Ishikawa (cell line): ENCODE measurements around the gene ARHGAP42.

Source experiments
- CEBPB ChIP-seq: IDR thresholded peaks from 2 replicates; pipeline ENCODE4 v1.6.1; 2012
- CREB1 ChIP-seq: IDR thresholded peaks from 2 replicates; pipeline ENCODE4 v1.6.1; 2012; ENCODE audit warnings: low read depth
- EGR1 ChIP-seq: IDR thresholded peaks from 2 replicates; pipeline ENCODE4 v1.6.1; 2012
- EP300 ChIP-seq: IDR thresholded peaks from 2 replicates; pipeline ENCODE4 v1.6.1; 2012; ENCODE audit warnings: borderline replicate concordance
- RAD21 ChIP-seq: IDR thresholded peaks from 2 replicates; pipeline ENCODE4 v1.6.1; 2012; ENCODE audit warnings: low read depth
- TAF1 ChIP-seq: IDR thresholded peaks from 2 replicates; pipeline ENCODE4 v1.6.1; 2012; ENCODE audit warnings: low read depth, mild to moderate bottlenecking
- TEAD4 ChIP-seq: IDR thresholded peaks from 2 replicates; pipeline ENCODE4 v1.6.1; 2012
- ZBTB7A ChIP-seq: IDR thresholded peaks from 2 replicates; pipeline ENCODE4 v1.6.1; 2012; ENCODE audit warnings: low read depth
- TF ChIP-seq, protein P1 (sequence below): IDR thresholded peaks from 2 replicates; pipeline ENCODE4 v1.6.1; 2012; ENCODE audit warnings: low read depth, mild to moderate bottlenecking
- TF ChIP-seq, protein P2 (sequence below): IDR thresholded peaks from 2 replicates; pipeline ENCODE4 v1.6.1; 2012

GRCh38 chr11:100637706-100638105, 49.4 kb upstream of the ARHGAP42 start:
- TF ChIP-seq, protein P1, sequence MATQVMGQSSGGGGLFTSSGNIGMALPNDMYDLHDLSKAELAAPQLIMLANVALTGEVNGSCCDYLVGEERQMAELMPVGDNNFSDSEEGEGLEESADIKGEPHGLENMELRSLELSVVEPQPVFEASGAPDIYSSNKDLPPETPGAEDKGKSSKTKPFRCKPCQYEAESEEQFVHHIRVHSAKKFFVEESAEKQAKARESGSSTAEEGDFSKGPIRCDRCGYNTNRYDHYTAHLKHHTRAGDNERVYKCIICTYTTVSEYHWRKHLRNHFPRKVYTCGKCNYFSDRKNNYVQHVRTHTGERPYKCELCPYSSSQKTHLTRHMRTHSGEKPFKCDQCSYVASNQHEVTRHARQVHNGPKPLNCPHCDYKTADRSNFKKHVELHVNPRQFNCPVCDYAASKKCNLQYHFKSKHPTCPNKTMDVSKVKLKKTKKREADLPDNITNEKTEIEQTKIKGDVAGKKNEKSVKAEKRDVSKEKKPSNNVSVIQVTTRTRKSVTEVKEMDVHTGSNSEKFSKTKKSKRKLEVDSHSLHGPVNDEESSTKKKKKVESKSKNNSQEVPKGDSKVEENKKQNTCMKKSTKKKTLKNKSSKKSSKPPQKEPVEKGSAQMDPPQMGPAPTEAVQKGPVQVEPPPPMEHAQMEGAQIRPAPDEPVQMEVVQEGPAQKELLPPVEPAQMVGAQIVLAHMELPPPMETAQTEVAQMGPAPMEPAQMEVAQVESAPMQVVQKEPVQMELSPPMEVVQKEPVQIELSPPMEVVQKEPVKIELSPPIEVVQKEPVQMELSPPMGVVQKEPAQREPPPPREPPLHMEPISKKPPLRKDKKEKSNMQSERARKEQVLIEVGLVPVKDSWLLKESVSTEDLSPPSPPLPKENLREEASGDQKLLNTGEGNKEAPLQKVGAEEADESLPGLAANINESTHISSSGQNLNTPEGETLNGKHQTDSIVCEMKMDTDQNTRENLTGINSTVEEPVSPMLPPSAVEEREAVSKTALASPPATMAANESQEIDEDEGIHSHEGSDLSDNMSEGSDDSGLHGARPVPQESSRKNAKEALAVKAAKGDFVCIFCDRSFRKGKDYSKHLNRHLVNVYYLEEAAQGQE: no peak
- TF ChIP-seq TEAD4: no peak
- TF ChIP-seq, protein P2, sequence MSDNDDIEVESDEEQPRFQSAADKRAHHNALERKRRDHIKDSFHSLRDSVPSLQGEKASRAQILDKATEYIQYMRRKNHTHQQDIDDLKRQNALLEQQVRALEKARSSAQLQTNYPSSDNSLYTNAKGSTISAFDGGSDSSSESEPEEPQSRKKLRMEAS: no peak
- TF ChIP-seq RAD21: no peak
- no peak for TF ChIP-seq CREB1
- no peak for TF ChIP-seq EP300
- TF ChIP-seq TAF1: no peak
- no peak for TF ChIP-seq EGR1
- no peak for TF ChIP-seq CEBPB
- TF ChIP-seq ZBTB7A: no peak
